ENCODE measurements around the gene PRMT5.

DNA sequence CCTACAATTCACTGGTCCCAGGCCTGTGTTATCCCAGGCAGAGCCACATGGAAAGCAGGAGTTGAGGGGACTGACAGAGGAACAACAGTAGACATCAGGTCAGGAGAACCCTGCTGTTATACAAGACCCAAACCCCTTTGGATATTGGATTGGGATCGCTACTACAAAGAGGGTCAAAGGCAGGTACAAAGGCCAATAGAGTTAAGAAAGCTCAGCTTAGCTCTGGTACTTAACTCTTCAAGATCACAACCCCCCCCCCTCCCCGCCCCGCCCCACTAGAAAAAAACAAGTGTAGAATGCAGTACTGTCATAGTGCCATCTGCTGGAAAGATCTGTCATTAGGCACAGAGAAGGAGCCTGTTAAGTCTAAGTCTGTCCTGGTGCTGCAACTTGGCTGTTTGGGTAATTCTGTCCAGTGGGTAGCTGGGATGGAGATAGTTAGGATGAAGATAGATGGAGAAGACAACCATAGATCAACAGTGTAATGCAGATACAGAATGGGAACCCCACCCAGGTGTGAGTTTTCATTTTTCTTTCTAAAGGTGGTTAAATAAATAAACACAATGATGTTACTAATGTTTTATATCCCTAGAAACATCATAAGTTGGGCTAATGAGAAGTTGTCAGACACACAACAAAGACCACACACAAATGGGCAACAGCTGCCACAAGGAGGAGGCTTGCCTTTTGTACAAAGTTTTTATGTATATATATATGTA is 28.9 kb downstream of the PRMT5 start:
- TF ChIP-seq SUZ12 (IDR thresholded peaks at IDR 0.05; ENCODE audit: extremely low read depth, insufficient read depth, insufficient read length) (no peak), YY1 (IDR thresholded peaks at IDR 0.05; ENCODE audit: insufficient read depth, insufficient read length) (no peak), ZNF274 (IDR thresholded peaks at IDR 0.05; ENCODE audit: low read depth, low read length) (no peak)

All from NT2/D1 (cell line).